GM12891 (cell line): Measurements from ENCODE around the gene DDI2.

ENCODE experiments used
- POLR2AphosphoS5 ChIP-seq: IDR thresholded peaks from 2 replicates; pipeline ENCODE4 v1.6.1; 2011; ENCODE audit warnings: low read depth, low read length, control low read depth
- SPI1 ChIP-seq: IDR thresholded peaks from 2 replicates; pipeline ENCODE4 v1.6.1; 2011; ENCODE audit warnings: low read depth, low read length, control low read depth

DNA sequence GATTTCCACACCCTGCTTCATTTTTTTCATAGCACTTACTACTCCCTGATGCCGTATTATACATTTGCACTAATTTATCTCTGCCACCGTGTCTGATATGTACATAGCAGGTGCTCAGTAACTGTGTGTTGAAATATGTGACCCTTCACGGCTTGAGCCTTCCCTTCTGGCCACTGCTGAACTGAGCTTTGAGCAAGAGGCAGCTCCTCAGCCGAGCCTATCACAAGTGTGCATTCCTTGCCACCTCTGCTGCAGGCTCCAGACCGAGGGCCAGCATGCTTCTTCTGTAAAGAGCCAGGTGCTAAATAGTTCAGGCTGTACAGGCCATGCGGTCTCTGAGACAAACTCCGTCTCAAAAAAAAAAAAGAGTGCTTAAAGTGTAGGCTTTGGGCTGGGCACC is 89.5 kb downstream of the DDI2 start:
- TF ChIP-seq POLR2AphosphoS5: no peak
- TF ChIP-seq SPI1: no peak
